ENCODE data around the gene ARL3.

ARL3 gene

DNA sequence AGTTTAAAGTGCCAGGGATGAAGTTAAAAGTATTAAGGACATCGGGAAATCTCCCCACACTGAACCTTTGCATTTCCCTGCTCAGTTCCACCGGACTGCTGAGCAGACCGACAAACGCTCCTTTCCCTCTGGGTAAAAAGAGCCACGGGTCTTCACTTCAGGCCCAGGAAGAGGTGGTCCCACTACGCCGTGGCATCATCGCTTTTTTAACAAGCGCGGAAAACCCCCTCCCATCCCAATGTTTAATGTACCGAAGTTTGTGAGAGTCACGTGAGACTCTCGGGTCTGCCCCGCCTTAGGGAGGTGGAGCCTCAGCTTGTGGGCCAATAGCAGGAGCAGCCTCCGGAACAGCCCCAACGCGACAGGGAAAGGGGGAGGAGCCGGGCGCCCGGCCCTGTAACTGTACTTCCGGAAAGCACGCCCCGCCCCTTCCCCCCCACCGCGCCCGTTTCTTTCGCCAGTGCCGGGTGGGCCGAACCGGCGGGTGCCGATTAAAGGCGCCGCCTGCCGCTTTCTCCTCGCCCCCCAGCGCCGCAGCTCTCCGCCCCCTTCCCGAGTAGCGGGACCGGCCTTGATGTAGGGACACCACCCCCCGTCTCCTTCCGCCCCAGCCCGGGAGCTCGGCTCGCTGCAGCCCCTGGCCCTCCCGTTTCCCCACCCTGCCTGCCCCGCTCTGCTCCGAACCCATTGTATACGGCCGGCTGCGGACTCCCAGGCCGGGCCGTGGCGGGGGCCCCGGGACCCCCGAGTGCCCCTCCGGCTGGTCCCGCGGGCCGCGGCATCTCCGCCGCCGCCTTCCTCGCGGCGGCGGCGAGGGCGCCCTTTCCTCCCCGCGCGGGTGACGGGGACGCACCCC lies 72.1 kb downstream of the ARL3 start:
- peak; percentile 76 for ATAC-seq
- TF ChIP-seq, protein P1, sequence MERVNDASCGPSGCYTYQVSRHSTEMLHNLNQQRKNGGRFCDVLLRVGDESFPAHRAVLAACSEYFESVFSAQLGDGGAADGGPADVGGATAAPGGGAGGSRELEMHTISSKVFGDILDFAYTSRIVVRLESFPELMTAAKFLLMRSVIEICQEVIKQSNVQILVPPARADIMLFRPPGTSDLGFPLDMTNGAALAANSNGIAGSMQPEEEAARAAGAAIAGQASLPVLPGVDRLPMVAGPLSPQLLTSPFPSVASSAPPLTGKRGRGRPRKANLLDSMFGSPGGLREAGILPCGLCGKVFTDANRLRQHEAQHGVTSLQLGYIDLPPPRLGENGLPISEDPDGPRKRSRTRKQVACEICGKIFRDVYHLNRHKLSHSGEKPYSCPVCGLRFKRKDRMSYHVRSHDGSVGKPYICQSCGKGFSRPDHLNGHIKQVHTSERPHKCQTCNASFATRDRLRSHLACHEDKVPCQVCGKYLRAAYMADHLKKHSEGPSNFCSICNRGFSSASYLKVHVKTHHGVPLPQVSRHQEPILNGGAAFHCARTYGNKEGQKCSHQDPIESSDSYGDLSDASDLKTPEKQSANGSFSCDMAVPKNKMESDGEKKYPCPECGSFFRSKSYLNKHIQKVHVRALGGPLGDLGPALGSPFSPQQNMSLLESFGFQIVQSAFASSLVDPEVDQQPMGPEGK (CRISPR knock-in tag; IDR thresholded peaks at IDR 0.05; ENCODE audit: borderline replicate concordance) = peak; percentile 56; the same call in 1 of the 2 replicates
- TF ChIP-seq GLIS3 (CRISPR knock-in tag; IDR thresholded peaks at IDR 0.05) (no peak), BACH2 (CRISPR knock-in tag; IDR thresholded peaks at IDR 0.05; ENCODE audit: borderline replicate concordance) (no peak)

DNA sequence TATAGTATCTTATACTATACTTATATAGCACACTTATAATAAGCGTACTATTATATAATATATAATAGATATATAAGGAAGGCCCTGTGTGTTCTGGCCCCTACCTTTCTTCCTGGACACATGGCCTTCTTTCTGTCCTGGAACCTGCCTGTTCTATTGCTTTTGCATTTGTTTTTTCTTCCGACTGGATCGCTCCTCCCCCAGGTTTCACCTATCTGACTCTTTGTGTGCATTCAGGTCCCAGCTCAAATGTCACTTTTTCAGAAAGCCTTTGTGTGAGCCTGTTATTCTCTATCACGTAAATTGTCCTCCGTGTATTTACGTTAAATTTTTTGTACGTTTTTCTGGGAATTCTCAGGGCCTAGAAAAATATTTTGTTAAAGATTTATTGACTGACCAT lies 72.8 kb downstream of the ARL3 start:
- TF ChIP-seq ZFP30 (CRISPR knock-in tag; IDR thresholded peaks at IDR 0.05) = no peak
- TF ChIP-seq, protein P2, sequence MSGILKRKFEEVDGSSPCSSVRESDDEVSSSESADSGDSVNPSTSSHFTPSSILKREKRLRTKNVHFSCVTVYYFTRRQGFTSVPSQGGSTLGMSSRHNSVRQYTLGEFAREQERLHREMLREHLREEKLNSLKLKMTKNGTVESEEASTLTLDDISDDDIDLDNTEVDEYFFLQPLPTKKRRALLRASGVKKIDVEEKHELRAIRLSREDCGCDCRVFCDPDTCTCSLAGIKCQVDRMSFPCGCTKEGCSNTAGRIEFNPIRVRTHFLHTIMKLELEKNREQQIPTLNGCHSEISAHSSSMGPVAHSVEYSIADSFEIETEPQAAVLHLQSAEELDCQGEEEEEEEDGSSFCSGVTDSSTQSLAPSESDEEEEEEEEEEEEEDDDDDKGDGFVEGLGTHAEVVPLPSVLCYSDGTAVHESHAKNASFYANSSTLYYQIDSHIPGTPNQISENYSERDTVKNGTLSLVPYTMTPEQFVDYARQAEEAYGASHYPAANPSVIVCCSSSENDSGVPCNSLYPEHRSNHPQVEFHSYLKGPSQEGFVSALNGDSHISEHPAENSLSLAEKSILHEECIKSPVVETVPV (CRISPR knock-in tag; IDR thresholded peaks at IDR 0.05) = no peak
- TF ChIP-seq ZNF565 (CRISPR knock-in tag; conservative IDR thresholded peaks at IDR 0.05; ENCODE audit: low read depth) = no peak
- TF ChIP-seq, protein P3, sequence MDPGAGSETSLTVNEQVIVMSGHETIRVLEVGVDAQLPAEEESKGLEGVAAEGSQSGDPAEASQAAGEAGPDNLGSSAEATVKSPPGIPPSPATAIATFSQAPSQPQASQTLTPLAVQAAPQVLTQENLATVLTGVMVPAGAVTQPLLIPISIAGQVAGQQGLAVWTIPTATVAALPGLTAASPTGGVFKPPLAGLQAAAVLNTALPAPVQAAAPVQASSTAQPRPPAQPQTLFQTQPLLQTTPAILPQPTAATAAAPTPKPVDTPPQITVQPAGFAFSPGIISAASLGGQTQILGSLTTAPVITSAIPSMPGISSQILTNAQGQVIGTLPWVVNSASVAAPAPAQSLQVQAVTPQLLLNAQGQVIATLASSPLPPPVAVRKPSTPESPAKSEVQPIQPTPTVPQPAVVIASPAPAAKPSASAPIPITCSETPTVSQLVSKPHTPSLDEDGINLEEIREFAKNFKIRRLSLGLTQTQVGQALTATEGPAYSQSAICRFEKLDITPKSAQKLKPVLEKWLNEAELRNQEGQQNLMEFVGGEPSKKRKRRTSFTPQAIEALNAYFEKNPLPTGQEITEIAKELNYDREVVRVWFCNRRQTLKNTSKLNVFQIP (CRISPR knock-in tag; IDR thresholded peaks at IDR 0.05; ENCODE audit: borderline replicate concordance, low read depth) = no peak
- TF ChIP-seq ISL1 (CRISPR knock-in tag; IDR thresholded peaks at IDR 0.05) = no peak
- no peak for TF ChIP-seq CSDC2 (CRISPR knock-in tag; IDR thresholded peaks at IDR 0.05)
- no peak for ATAC-seq

DNA sequence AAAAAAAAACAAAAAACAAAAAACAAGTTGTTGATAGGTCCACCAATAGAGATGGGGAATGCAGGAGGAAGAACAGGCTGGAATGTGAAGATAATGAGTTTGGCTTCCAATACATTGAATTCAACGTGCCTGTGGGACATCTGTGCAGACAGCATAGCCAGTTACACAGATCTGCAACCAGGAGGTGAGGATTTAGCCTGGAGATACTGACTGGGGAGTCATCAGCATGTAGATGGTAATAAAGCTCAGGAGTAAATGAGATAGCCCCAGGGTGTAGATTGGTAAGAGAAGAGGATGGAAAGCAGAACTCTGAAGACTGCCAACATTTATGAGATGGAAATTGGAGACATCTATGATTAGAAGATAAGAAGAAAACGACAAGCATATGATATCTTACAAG lies 74.7 kb downstream of the ARL3 start:
- TF ChIP-seq CSDC2 (CRISPR knock-in tag; IDR thresholded peaks at IDR 0.05) (no peak), BACH2 (CRISPR knock-in tag; IDR thresholded peaks at IDR 0.05; ENCODE audit: borderline replicate concordance) (no peak), GLIS3 (CRISPR knock-in tag; IDR thresholded peaks at IDR 0.05) (no peak), ZC3H10 (CRISPR knock-in tag; IDR thresholded peaks at IDR 0.05) (no peak), ZNF565 (CRISPR knock-in tag; conservative IDR thresholded peaks at IDR 0.05; ENCODE audit: low read depth) (no peak), ZFP30 (CRISPR knock-in tag; IDR thresholded peaks at IDR 0.05) (no peak)

DNA sequence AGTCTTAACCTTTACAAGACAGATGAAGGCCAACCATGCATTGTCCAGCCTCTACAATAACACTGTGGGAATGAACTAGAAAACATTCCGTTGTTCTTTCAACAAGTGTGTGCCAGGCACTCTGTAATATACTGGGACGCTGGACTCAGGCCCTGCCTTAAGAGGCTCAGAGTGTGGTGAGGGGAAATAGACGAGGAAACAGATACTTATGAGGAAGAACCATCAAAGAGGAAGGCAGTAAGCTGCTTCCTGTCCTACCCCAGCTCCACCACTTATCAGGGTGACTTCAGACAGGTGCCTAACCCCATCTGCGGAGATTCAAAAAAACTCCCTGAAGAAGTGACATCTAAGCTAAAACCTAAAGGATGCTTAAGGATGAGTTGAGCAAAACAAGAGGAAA lies 78.8 kb downstream of the ARL3 start:
- ATAC-seq = no peak
- TF ChIP-seq SNAI2 (CRISPR knock-in tag; IDR thresholded peaks at IDR 0.05) (no peak), OSR1 (CRISPR knock-in tag; IDR thresholded peaks at IDR 0.05) (no peak), ARNTL (CRISPR knock-in tag; IDR thresholded peaks at IDR 0.05; ENCODE audit: borderline replicate concordance, low read depth) (no peak), BACH2 (CRISPR knock-in tag; IDR thresholded peaks at IDR 0.05; ENCODE audit: borderline replicate concordance) (no peak), ZNF565 (CRISPR knock-in tag; conservative IDR thresholded peaks at IDR 0.05; ENCODE audit: low read depth) (no peak), TOX (CRISPR knock-in tag; IDR thresholded peaks at IDR 0.05; ENCODE audit: borderline replicate concordance) (no peak)
- TF ChIP-seq, protein P2 (CRISPR knock-in tag; IDR thresholded peaks at IDR 0.05) = no peak

More for the DNA sequence above, 74.7 kb downstream of the ARL3 start:
- no peak for ATAC-seq

DNA sequence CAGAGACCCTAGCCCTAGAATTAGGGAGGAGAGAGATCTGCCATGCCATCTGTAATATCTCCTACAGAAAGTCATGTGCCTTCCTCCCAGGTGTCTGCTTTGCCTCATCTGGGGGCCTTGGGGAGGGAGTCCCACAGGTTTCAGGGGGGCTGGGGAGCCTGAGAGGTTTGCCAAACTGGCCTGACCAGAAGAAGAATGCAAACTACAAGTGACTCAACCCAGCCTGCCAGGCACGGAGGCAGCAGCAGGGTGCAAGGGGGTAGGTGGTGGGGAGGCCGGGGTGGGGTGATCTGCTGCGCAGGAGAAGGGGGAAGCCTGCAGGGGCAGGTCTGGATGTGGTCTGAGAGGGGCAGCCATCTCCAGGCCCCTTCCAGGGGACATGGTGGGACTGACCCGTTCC lies 79.5 kb downstream of the ARL3 start:
- no peak for ATAC-seq
- TF ChIP-seq, protein P4, sequence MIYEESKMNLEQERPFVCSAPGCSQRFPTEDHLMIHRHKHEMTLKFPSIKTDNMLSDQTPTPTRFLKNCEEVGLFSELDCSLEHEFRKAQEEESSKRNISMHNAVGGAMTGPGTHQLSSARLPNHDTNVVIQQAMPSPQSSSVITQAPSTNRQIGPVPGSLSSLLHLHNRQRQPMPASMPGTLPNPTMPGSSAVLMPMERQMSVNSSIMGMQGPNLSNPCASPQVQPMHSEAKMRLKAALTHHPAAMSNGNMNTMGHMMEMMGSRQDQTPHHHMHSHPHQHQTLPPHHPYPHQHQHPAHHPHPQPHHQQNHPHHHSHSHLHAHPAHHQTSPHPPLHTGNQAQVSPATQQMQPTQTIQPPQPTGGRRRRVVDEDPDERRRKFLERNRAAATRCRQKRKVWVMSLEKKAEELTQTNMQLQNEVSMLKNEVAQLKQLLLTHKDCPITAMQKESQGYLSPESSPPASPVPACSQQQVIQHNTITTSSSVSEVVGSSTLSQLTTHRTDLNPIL (CRISPR knock-in tag; IDR thresholded peaks at IDR 0.05; ENCODE audit: low read depth) = no peak
- no peak for TF ChIP-seq GLIS3 (CRISPR knock-in tag; IDR thresholded peaks at IDR 0.05)
- TF ChIP-seq, protein P2 (CRISPR knock-in tag; IDR thresholded peaks at IDR 0.05) = no peak
- TF ChIP-seq, protein P3 (CRISPR knock-in tag; IDR thresholded peaks at IDR 0.05; ENCODE audit: borderline replicate concordance, low read depth) = no peak
- TF ChIP-seq BACH2 (CRISPR knock-in tag; IDR thresholded peaks at IDR 0.05; ENCODE audit: borderline replicate concordance) = no peak
- TF ChIP-seq, protein P5, sequence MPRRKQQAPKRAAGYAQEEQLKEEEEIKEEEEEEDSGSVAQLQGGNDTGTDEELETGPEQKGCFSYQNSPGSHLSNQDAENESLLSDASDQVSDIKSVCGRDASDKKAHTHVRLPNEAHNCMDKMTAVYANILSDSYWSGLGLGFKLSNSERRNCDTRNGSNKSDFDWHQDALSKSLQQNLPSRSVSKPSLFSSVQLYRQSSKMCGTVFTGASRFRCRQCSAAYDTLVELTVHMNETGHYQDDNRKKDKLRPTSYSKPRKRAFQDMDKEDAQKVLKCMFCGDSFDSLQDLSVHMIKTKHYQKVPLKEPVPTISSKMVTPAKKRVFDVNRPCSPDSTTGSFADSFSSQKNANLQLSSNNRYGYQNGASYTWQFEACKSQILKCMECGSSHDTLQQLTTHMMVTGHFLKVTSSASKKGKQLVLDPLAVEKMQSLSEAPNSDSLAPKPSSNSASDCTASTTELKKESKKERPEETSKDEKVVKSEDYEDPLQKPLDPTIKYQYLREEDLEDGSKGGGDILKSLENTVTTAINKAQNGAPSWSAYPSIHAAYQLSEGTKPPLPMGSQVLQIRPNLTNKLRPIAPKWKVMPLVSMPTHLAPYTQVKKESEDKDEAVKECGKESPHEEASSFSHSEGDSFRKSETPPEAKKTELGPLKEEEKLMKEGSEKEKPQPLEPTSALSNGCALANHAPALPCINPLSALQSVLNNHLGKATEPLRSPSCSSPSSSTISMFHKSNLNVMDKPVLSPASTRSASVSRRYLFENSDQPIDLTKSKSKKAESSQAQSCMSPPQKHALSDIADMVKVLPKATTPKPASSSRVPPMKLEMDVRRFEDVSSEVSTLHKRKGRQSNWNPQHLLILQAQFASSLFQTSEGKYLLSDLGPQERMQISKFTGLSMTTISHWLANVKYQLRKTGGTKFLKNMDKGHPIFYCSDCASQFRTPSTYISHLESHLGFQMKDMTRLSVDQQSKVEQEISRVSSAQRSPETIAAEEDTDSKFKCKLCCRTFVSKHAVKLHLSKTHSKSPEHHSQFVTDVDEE (CRISPR knock-in tag; IDR thresholded peaks at IDR 0.05) = no peak
- no peak for TF ChIP-seq TOX (CRISPR knock-in tag; IDR thresholded peaks at IDR 0.05; ENCODE audit: borderline replicate concordance)

All from SK-N-SH treated with all-trans-retinoic acid at 6 μM for 48 hours (cell line).